HG03342 (cell line): ENCODE results near the gene CISD1.
A peak's percentile ranks its signal among the peaks of the same experiment; 100 is the strongest.
"Not testable (repeated sequence)": the region's sequence is repeated elsewhere in the genome, so short reads cannot be mapped to it uniquely, and the experiment has no call there.

ENCODE experiments used
- ATAC-seq: cut with Tn5 transposase; IDR thresholded peaks from one replicate; pipeline ENCODE4 v1.9.1; 2021; ENCODE audit warnings: mild to moderate bottlenecking, moderate library complexity; ENCODE audit not compliant: unreplicated experiment

Gene CISD1

GRCh38 chr10:58268946-58269781, at the start of gene CISD1:
CISD1 (plus strand) TSS chr10:58269162; CDS start chr10:58269274, 112 bp downstream.
- ATAC-seq, result peak; percentile 65

GRCh38 chr10:58219875-58220274, 49.1 kb upstream of the CISD1 start:
- ATAC-seq, result no peak

- no peak for ATAC-seq
Observed at GRCh38 chr10:58220769-58221451, 48.1 kb upstream of the CISD1 start.

- no peak for ATAC-seq
Observed at GRCh38 chr10:58225654-58226053, 43.3 kb upstream of the CISD1 start.

- not testable (repeated sequence) for ATAC-seq
Observed at GRCh38 chr10:58229856-58230255, 39.1 kb upstream of the CISD1 start.

GRCh38 chr10:58237014-58237834, 31.7 kb upstream of the CISD1 start:
- ATAC-seq, result no peak

- no peak for ATAC-seq
Observed at GRCh38 chr10:58239561-58240169, 29.3 kb upstream of the CISD1 start.

GRCh38 chr10:58240531-58240930, 28.4 kb upstream of the CISD1 start:
- no peak for ATAC-seq

GRCh38 chr10:58241346-58241745, 27.6 kb upstream of the CISD1 start:
- no peak for ATAC-seq

- no peak for ATAC-seq
Observed at GRCh38 chr10:58243269-58243668, 25.7 kb upstream of the CISD1 start.

- not testable (repeated sequence) for ATAC-seq
Observed at GRCh38 chr10:58243801-58244200, 25.2 kb upstream of the CISD1 start.

- ATAC-seq, result not testable (repeated sequence)
Observed at GRCh38 chr10:58244242-58244641, 24.7 kb upstream of the CISD1 start.

GRCh38 chr10:58244666-58245065, 24.3 kb upstream of the CISD1 start:
- ATAC-seq, result not testable (repeated sequence)

- no peak for ATAC-seq
Observed at GRCh38 chr10:58253184-58253583, 15.8 kb upstream of the CISD1 start.

GRCh38 chr10:58254644-58255043, 14.3 kb upstream of the CISD1 start:
- ATAC-seq, result no peak

GRCh38 chr10:58256013-58256780, 12.8 kb upstream of the CISD1 start:
- ATAC-seq, result not testable (repeated sequence)

GRCh38 chr10:58258977-58259692, 9.8 kb upstream of the CISD1 start:
- no peak for ATAC-seq

GRCh38 chr10:58260334-58260733, 8.6 kb upstream of the CISD1 start:
- ATAC-seq, result no peak

GRCh38 chr10:58262766-58263165, 6.2 kb upstream of the CISD1 start:
- ATAC-seq, result no peak
